Smooth muscle cell (in vitro differentiated cells): Measurements from ENCODE around the gene CFAP20DC. TPM values are rescaled to one million over a fixed set of nuclear protein-coding genes. Genes with fewer than 3 reads are reported as not detected.

Experiments used
- DNase-seq: peaks from one replicate; lab custom pipeline; 2025; ENCODE audit not compliant: unreplicated experiment; lab: John Stamatoyannopoulos, UW
- H2AFZ ChIP-seq: fragments of 200-600 bp; sonication (generic); 2 replicates; pipeline ENCODE4 v1.6.0; 2016; ENCODE audit warnings: antibody characterized with exemption, low read depth, mild to moderate bottlenecking
- H3F3A ChIP-seq: fragments of 200-600 bp; sonication (generic); 2 replicates; pipeline ENCODE4 v1.6.0; 2017; ENCODE audit warnings: antibody characterized with exemption, low read depth
- H3K27ac ChIP-seq: fragments of 200-600 bp; sonication (generic); 2 replicates; pipeline ENCODE4 v1.5.1; 2016; ENCODE audit warnings: low read depth, mild to moderate bottlenecking
- H3K27me3 ChIP-seq: fragments of 200-600 bp; sonication (generic); 2 replicates; pipeline ENCODE4 v1.6.1; 2016; ENCODE audit warnings: low read depth, mild to moderate bottlenecking
- H3K36me3 ChIP-seq: fragments of 200-600 bp; sonication (generic); 2 replicates; pipeline ENCODE4 v1.5.1; 2016; ENCODE audit warnings: low read depth
- H3K4me1 ChIP-seq: fragments of 200-600 bp; sonication (generic); 2 replicates; pipeline ENCODE4 v1.5.1; 2016; ENCODE audit warnings: low read depth
- H3K4me2 ChIP-seq: fragments of 200-600 bp; sonication (generic); 2 replicates; pipeline ENCODE4 v1.6.0; 2016; ENCODE audit warnings: mild to moderate bottlenecking
- H3K4me3 ChIP-seq: fragments of 200-600 bp; sonication (generic); 2 replicates; pipeline ENCODE4 v1.5.1; 2016; ENCODE audit warnings: mild to moderate bottlenecking
- H3K79me2 ChIP-seq: fragments of 200-600 bp; sonication (generic); 2 replicates; pipeline ENCODE4 v1.6.0; 2016; ENCODE audit warnings: low read depth, mild to moderate bottlenecking
- H3K9ac ChIP-seq: fragments of 200-600 bp; sonication (generic); 2 replicates; pipeline ENCODE4 v1.6.0; 2016; ENCODE audit warnings: low read depth
- H3K9me3 ChIP-seq: fragments of 200-600 bp; sonication (generic); replicated peaks from 2 replicates; pipeline ENCODE4 v1.5.1; 2016; ENCODE audit warnings: low read depth
- H4K20me1 ChIP-seq: fragments of 200-600 bp; sonication (generic); 2 replicates; pipeline ENCODE4 v1.6.0; 2016; ENCODE audit warnings: low read depth
- WGBS: methylation state at CpG from one replicate; pipeline ENCODE4 v1.1.7; 2016; ENCODE audit warnings: low lambda C conversion rate; 5-methylcytosine and 5-hydroxymethylcytosine counted together
- polyA plus RNA-seq: library from polyadenylated mRNA; unstranded; fragments of >200 nt; fragmentation: Nextera tagmentation; extraction: Ambion mirVana; gene quantifications from 2 replicates; pipeline ENCODE4 v1.2.1, GENCODE V29; 2016
- total RNA-seq: library from RNA; depleted of rRNA; stranded (reverse); fragments of >200 nt; gene quantifications from 2 replicates; pipeline ENCODE4 v1.2.3, GENCODE V29; 2014
- TF ChIP-seq, protein P1 (sequence below): fragments of 200-600 bp; sonication (generic); IDR thresholded peaks from 2 replicates; pipeline ENCODE4 v1.5.1; 2017; ENCODE audit warnings: borderline replicate concordance, mild to moderate bottlenecking, antibody characterized with exemption; ENCODE audit not compliant: insufficient read depth, poor library complexity, severe bottlenecking

Gene CFAP20DC
- total and polyA plus RNA-seq, 2 experiments from 2014 or later = 7.9 to 11.6 TPM

DNA sequence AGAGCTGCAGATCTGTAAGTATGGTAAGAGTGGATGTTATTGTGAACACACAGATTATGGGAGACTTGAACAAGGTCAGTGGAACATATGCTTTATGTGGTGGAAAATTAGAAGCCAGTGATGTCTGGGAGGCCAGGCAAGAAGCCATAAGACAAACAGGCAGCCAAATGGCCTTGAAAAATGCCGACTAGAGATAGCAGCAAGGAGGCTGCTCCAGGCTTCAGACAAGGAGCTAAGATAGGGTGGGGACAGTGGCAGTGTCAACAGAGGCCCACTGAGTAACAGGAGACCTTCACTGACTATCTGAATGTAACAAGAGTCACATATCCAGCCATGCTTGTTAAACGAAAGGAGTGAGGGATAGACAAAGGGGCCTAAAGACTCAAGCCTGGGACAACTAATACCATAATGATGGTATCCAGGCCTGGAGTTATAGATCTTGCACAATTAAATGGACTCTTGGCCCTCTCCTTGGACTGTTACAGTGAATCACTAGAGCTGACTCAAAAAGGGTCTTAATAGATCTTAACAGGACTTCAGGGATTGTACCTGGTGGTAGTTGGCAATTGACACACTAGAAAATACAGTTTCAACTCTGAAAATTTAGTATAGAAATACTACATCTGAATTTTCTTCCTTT, 50.6 kb downstream of the CFAP20DC start:
- H2AFZ ChIP-seq = peak overlapping the region; percentile 67
- H4K20me1 ChIP-seq = no peaks in the 10 kb centered on the region
- TF ChIP-seq, protein P1, sequence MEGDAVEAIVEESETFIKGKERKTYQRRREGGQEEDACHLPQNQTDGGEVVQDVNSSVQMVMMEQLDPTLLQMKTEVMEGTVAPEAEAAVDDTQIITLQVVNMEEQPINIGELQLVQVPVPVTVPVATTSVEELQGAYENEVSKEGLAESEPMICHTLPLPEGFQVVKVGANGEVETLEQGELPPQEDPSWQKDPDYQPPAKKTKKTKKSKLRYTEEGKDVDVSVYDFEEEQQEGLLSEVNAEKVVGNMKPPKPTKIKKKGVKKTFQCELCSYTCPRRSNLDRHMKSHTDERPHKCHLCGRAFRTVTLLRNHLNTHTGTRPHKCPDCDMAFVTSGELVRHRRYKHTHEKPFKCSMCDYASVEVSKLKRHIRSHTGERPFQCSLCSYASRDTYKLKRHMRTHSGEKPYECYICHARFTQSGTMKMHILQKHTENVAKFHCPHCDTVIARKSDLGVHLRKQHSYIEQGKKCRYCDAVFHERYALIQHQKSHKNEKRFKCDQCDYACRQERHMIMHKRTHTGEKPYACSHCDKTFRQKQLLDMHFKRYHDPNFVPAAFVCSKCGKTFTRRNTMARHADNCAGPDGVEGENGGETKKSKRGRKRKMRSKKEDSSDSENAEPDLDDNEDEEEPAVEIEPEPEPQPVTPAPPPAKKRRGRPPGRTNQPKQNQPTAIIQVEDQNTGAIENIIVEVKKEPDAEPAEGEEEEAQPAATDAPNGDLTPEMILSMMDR = no peak
- H3K27me3 ChIP-seq = no peaks in the 10 kb centered on the region
- no peaks in the 10 kb centered on the region for H3K36me3 ChIP-seq
- H3K4me1 ChIP-seq = peaks cover 14% of the 10 kb centered on the region
- WGBS = 23% methylated on average over 2 of the region's 2 CpGs
- H3K9ac ChIP-seq = peak overlapping the region; percentile 89
- peak overlapping the region; percentile 98 for H3K27ac ChIP-seq
- no peak overlapping the region for H3K4me3 ChIP-seq
- no peak for DNase-seq
- no peaks in the 10 kb centered on the region for H3K9me3 ChIP-seq
- peak overlapping the region; percentile 58 for H3K4me2 ChIP-seq
- peaks cover 15% of the 10 kb centered on the region for H3F3A ChIP-seq
- H3K79me2 ChIP-seq = no peaks in the 10 kb centered on the region

DNA sequence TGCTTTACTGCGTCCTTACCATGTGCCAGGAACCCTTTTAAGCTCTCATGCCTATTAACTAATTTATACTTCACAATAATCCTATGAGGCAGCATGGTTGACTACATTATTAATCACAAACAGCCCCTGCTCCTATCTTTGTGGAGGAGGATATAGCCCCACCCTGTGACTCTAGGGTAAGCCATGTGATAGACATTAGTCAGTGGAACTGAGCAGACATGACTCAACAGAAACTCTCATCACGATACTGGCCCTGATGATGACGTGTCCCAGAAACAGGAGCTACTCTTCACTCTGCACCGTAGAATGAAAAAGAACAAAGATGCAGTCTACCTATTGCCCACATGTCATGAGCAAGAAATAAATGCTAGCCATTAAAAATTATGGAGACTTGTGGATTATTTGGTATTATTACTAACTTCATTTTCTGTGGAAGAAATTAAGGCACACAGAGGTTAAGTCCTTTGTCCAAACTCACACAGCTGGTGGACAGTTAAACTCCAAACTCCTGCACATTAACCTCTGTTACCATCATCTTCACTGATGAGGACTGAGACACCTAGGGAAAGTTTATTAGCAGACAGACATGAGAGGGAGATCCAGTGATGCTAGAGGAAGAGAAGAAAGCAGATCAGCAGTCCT, 51.2 kb downstream of the CFAP20DC start:
- H2AFZ ChIP-seq = peak overlapping the region; percentile 67
- H3K4me1 ChIP-seq = peaks cover 14% of the 10 kb centered on the region
- no peak overlapping the region for H3K4me3 ChIP-seq
- H4K20me1 ChIP-seq = no peaks in the 10 kb centered on the region
- peak overlapping the region; percentile 98 for H3K27ac ChIP-seq
- H3K27me3 ChIP-seq = no peaks in the 10 kb centered on the region
- H3F3A ChIP-seq = peaks cover 15% of the 10 kb centered on the region
- TF ChIP-seq, protein P1 = no peak
- peak overlapping the region; percentile 89 for H3K9ac ChIP-seq
- 5% methylated on average over 4 of the region's 4 CpGs for WGBS
- no peak for DNase-seq
- no peaks in the 10 kb centered on the region for H3K36me3 ChIP-seq
- no peaks in the 10 kb centered on the region for H3K79me2 ChIP-seq
- H3K4me2 ChIP-seq = peak overlapping the region; percentile 58
- no peaks in the 10 kb centered on the region for H3K9me3 ChIP-seq

DNA sequence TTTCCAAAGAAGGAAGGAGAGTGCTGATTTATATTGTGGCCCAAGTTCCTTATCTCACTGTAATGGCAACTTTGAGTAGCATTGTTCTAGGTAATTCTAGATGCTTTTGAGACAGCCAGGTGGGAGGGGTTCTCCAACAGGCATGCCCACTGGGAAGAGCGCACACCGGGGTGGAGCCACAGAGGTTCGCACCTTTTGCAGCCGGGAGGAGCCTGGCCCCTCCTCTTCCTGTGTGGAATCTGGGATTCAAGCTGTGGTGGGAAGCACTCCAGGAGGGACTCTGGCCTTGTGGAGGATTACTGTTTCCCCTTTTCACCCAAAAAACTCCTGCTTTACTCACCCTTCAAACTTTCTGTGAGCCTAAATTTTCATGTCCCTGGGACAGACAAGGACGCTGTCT, 53.1 kb downstream of the CFAP20DC start:
- no peaks in the 10 kb centered on the region for H3K27me3 ChIP-seq
- WGBS = 87% methylated on average over 5 of the region's 5 CpGs
- H3K4me2 ChIP-seq = no peak overlapping the region
- H3K9ac ChIP-seq = no peak overlapping the region
- H2AFZ ChIP-seq = no peak overlapping the region
- no peaks in the 10 kb centered on the region for H4K20me1 ChIP-seq
- H3K9me3 ChIP-seq = no peaks in the 10 kb centered on the region
- no peak overlapping the region for H3K4me3 ChIP-seq
- TF ChIP-seq, protein P1 = no peak
- peaks cover 14% of the 10 kb centered on the region for H3K4me1 ChIP-seq
- no peaks in the 10 kb centered on the region for H3K79me2 ChIP-seq
- H3K27ac ChIP-seq = peak overlapping the region; percentile 98
- DNase-seq = no peak
- peaks cover 15% of the 10 kb centered on the region for H3F3A ChIP-seq
- no peaks in the 10 kb centered on the region for H3K36me3 ChIP-seq
